Measurements from ENCODE around the gene PGAP3.

Gene PGAP3

DNA sequence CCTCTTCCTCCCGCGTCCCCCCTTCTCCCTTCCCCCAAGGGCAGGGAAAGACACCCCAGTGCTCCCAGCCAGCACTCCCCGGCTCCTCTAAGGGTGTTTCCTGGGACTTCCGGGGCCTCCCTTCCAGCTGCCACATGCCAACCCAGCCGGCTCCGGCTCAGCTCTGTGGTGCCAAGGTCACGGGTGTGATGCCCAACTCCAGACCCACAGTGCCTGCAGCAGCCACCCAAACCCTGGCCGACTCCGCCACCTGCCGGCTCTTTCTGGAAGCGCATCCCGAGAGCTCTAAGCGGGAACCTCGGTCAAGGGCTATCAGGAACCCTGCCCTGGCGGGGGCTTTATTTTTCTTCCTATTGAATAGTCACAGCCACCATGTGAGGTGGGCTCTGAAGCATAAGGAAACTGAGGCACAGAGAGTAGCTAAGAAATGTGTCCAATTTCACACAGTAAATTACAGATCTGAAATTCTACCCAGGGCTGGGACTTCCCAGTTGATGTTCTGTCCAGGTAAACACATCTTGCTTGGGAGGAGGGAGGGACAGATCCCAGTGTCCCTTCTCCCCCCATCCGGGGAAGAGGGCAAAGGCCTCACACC is 64.4 kb downstream of the PGAP3 start:
- H3K27me3 Mint-ChIP-seq, result peaks cover 38% of the 10 kb centered on the region
- H3K9me3 Mint-ChIP-seq, result no peaks in the 10 kb centered on the region
- H3K27ac Mint-ChIP-seq, result peak overlapping the region; percentile 25
- peaks cover 41% of the 10 kb centered on the region for H3K4me1 Mint-ChIP-seq
- ATAC-seq, result peak; percentile 63
- peak overlapping the region; percentile 32 for H3K4me3 Mint-ChIP-seq
- H3K36me3 Mint-ChIP-seq, result no peaks in the 10 kb centered on the region

DNA sequence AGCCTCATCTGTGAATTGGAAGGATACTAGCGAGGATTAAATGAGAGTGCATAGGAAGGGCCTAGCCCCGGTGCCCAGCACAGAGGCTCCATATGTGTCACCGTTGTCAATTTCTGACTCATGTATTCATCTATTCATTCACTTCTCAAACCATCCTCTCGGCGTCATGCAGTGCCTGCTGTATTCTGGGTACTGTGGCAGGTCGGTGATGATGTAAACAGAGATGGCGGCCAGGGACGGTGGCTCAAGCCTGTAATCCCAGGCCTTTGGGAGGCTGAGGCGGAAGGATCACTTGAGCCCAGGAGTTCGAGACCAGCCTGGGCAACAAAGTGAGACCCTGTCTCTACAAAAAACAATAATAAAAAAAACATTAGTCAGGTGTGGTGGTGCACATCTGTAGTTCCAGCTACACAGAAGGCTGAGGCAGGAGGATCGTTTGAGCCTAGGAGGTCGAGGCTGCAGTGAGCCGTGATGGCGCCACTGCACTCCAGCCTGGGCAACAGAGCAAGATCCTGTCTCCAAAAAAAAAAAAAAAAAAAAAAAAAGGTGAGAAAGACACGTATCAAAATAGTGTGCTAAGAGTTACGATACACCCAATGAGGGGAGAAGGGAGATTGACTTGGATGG is 65.4 kb downstream of the PGAP3 start:
- Mint-ChIP-seq H3K4me1 (peaks cover 45% of the 10 kb centered on the region), H3K4me3 (peak overlapping the region; percentile 77), H3K27ac (peak overlapping the region; percentile 85), H3K36me3 (no peaks in the 10 kb centered on the region), H3K27me3 (peaks cover 29% of the 10 kb centered on the region), H3K9me3 (no peaks in the 10 kb centered on the region)
- ATAC-seq, result peak; percentile 70

DNA sequence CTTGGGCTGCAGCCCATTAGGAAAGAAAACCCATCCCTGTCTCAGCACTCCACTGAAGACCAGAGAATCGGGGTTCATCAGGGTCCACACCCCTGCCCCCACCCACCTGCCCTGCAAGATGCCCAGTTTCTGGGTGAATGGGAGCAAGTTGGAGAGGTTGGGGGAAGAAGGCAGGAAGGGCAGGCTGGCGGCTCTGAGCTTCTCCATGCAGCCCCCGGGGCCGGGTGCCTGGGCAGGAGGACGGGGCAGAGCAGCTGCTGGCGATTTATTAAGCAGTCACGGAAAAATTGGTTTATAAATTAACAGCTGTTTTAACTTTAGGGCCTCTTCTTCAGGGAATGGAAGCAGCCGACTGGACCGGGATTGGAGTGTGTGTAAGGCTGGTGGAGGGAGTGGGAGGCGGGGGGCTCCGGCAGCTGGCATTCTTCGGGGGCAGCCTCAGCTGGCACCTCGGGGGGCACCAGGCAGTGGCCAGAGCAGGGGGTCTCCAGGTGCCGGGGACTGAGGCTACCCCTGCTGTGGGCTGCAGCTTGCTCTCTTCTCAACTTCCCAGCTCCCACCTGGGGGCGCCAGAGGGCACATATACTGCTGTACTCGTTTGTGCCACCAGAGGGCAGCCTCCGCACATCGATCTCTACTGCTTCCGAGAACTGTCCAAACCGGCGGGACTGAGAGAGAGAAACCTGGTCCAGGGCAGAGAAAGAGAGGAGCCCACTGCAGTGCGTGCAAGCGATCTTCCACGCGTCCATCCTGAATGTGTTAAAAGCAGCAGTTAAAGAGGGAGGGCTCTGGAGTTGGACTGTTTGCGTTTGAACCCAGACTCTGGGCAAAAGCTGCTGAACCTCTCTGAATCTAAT is 66.1 kb downstream of the PGAP3 start:
- peak; percentile 83 for ATAC-seq

More for the DNA sequence above, 66.1 kb downstream of the PGAP3 start:
- peaks cover 23% of the 10 kb centered on the region for H3K27me3 Mint-ChIP-seq
- no peaks in the 10 kb centered on the region for H3K9me3 Mint-ChIP-seq
- peaks cover 49% of the 10 kb centered on the region for H3K4me1 Mint-ChIP-seq
- H3K36me3 Mint-ChIP-seq, result no peaks in the 10 kb centered on the region
- peak overlapping the region; percentile 85 for H3K27ac Mint-ChIP-seq
- peak overlapping the region; percentile 77 for H3K4me3 Mint-ChIP-seq
